Progenitor cell of endocrine pancreas (in vitro differentiated cells): ENCODE data around the gene TOR2A. TPM values are rescaled to one million over a fixed set of nuclear protein-coding genes. Genes with fewer than 3 reads are reported as not detected.

Experiments
- DNase-seq: peaks from one replicate; pipeline ENCODE4 v3.0.0; 2021; ENCODE audit warnings: low spot score; ENCODE audit not compliant: unreplicated experiment
- H3K27ac Mint-ChIP-seq: 2 replicates; pipeline ENCODE4 v1.8.0; 2021; ENCODE audit warnings: mild to moderate bottlenecking, moderate library complexity, mixed read lengths
- H3K27me3 Mint-ChIP-seq: 2 replicates; pipeline ENCODE4 v1.8.0; 2021; ENCODE audit warnings: mixed read lengths
- H3K36me3 Mint-ChIP-seq: 2 replicates; pipeline ENCODE4 v1.8.0; 2022; ENCODE audit warnings: mixed read lengths; ENCODE audit not compliant: insufficient read depth
- H3K4me1 Mint-ChIP-seq: 2 replicates; pipeline ENCODE4 v1.8.0; 2021; ENCODE audit warnings: low read depth, mixed read lengths
- H3K4me3 Mint-ChIP-seq: 2 replicates; pipeline ENCODE4 v1.8.0; 2021; ENCODE audit warnings: low read depth, mild to moderate bottlenecking, moderate library complexity, mixed read lengths
- H3K9me3 Mint-ChIP-seq: 2 replicates; pipeline ENCODE4 v1.8.0; 2021; ENCODE audit warnings: low read depth, mixed read lengths
- total RNA-seq: library from RNA; stranded (reverse); gene quantifications from 2 replicates; pipeline ENCODE4 v1.2.1, GENCODE V29; 2021
- TF ChIP-seq, protein P1 (sequence below): fragments of 200-600 bp; sonication (generic); IDR thresholded peaks from one replicate; pipeline ENCODE4 v1.5.0; 2021; ENCODE audit warnings: antibody characterized with exemption, mild to moderate bottlenecking; ENCODE audit not compliant: unreplicated experiment

Gene TOR2A
- total RNA-seq, 1 donor from 2014 or later, result 24.2 TPM

- Mint-ChIP-seq H3K9me3 (no peaks in the 10 kb centered on the region), H3K4me3 (no peak overlapping the region), H3K27me3 (no peaks in the 10 kb centered on the region), H3K4me1 (no peaks in the 10 kb centered on the region), H3K36me3 (no peaks in the 10 kb centered on the region), H3K27ac (no peak overlapping the region)
- no peak for DNase-seq
- TF ChIP-seq, protein P1, sequence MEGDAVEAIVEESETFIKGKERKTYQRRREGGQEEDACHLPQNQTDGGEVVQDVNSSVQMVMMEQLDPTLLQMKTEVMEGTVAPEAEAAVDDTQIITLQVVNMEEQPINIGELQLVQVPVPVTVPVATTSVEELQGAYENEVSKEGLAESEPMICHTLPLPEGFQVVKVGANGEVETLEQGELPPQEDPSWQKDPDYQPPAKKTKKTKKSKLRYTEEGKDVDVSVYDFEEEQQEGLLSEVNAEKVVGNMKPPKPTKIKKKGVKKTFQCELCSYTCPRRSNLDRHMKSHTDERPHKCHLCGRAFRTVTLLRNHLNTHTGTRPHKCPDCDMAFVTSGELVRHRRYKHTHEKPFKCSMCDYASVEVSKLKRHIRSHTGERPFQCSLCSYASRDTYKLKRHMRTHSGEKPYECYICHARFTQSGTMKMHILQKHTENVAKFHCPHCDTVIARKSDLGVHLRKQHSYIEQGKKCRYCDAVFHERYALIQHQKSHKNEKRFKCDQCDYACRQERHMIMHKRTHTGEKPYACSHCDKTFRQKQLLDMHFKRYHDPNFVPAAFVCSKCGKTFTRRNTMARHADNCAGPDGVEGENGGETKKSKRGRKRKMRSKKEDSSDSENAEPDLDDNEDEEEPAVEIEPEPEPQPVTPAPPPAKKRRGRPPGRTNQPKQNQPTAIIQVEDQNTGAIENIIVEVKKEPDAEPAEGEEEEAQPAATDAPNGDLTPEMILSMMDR, result no peak
Measured at GRCh38 chr9:127732444-127732843, 2.6 kb downstream of the TOR2A start.

DNA sequence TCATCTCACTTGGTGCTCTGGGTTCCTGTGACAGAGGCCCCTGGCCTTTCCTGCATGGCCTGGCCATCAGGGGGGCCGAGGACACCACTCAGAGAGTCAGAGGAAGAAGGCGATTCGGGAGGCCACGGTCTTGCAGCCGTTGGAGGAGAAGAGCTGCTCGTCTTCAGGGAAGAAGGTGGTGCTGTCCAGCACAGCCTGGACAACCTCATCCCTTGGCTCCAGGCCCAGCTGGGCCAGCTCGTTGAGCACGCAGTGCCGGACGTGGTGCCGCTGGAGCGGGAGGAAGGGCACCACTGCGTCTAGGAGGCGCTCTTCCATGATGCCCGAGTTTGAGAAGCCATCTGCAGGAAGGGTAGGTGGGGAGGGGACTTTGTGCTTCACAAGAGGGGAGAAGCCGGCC lies 3.2 kb downstream of the TOR2A start:
- Mint-ChIP-seq H3K27ac (no peak overlapping the region), H3K27me3 (no peaks in the 10 kb centered on the region), H3K36me3 (no peaks in the 10 kb centered on the region), H3K4me1 (no peaks in the 10 kb centered on the region), H3K4me3 (no peak overlapping the region), H3K9me3 (no peaks in the 10 kb centered on the region)
- TF ChIP-seq, protein P1, result no peak
- DNase-seq, result no peak

GRCh38 chr9:127730799-127731410 lies 4.2 kb downstream of the TOR2A start:
- TF ChIP-seq, protein P1, result no peak
- no peaks in the 10 kb centered on the region for H3K9me3 Mint-ChIP-seq
- H3K27ac Mint-ChIP-seq, result no peak overlapping the region
- DNase-seq, result no peak
- H3K27me3 Mint-ChIP-seq, result no peaks in the 10 kb centered on the region
- no peak overlapping the region for H3K4me3 Mint-ChIP-seq
- no peaks in the 10 kb centered on the region for H3K36me3 Mint-ChIP-seq
- H3K4me1 Mint-ChIP-seq, result no peaks in the 10 kb centered on the region

DNA sequence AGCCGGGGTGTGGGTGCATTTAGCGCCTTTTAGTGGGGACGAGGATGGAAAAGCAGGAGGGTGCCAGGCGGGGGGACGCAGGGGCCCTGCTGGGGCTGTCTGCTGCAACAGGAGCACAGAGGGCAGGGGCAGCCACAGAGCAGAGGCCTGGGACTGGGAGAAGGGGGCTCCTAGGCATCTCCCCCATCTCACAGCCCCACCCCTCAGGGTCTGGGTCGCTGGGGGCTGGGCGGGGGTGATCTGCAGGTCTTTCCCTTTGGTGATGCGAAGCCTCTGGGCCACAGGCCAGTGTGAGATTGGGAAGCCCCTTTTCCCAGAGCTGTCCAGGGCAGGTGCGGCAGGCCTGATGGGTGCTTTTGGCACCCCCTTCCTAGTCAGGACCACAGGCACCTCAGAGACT lies 4.8 kb downstream of the TOR2A start:
- DNase-seq, result no peak
- Mint-ChIP-seq H3K4me1 (no peaks in the 10 kb centered on the region), H3K27ac (peak overlapping the region; percentile 70), H3K36me3 (no peaks in the 10 kb centered on the region), H3K9me3 (no peaks in the 10 kb centered on the region), H3K27me3 (no peaks in the 10 kb centered on the region), H3K4me3 (no peak overlapping the region)
- TF ChIP-seq, protein P1, result no peak

GRCh38 chr9:127729522-127730256 lies 5.4 kb downstream of the TOR2A start:
- TF ChIP-seq, protein P1, result no peak
- Mint-ChIP-seq H3K36me3 (no peaks in the 10 kb centered on the region), H3K27me3 (no peaks in the 10 kb centered on the region), H3K27ac (peak overlapping the region; percentile 70), H3K9me3 (no peaks in the 10 kb centered on the region), H3K4me3 (no peak overlapping the region), H3K4me1 (no peaks in the 10 kb centered on the region)
- no peak for DNase-seq
